Left lobe of liver (tissue), 2 donors: ENCODE results near the gene WIPF1. TPM values are rescaled to one million over a fixed set of nuclear protein-coding genes. Genes with fewer than 3 reads are reported as not detected.
A peak's percentile ranks its signal among the peaks of the same experiment; 100 is the strongest.
"Not testable (repeated sequence)": the region's sequence is repeated elsewhere in the genome, so short reads cannot be mapped to it uniquely, and the experiment has no call there.

Source experiments
- ATAC-seq: fragments of 200-7000 bp; cut with Tn5 transposase; one replicate; pipeline ENCODE4 v1.9.1; 2020; ENCODE audit warnings: mild to moderate bottlenecking, moderate library complexity
- DNase-seq: peaks from one replicate; pipeline ENCODE4 v3.0.0-alpha.2; 2020; ENCODE audit warnings: low spot score
- total RNA-seq: library from RNA; stranded (reverse); gene quantifications from one replicate; pipeline ENCODE4 v1.2.1, GENCODE V29; 2021
- donor health status: DM: no; HTN: no; CAD: no; lungs with moderate emphysema.
- donor health status: DM: no; HTN: yes; CAD: no.

Gene WIPF1
- total RNA-seq, 1 donor from 2014 or later, result 6.3 TPM

- no peak for ATAC-seq
- no peak for DNase-seq
These were observed 22.4 kb downstream of the WIPF1 start for GRCh38 chr2:174575124-174575776.

- DNase-seq (no peak), ATAC-seq (peak; percentile 84)
These were observed 22.9 kb downstream of the WIPF1 start for GRCh38 chr2:174574657-174575056.

DNA sequence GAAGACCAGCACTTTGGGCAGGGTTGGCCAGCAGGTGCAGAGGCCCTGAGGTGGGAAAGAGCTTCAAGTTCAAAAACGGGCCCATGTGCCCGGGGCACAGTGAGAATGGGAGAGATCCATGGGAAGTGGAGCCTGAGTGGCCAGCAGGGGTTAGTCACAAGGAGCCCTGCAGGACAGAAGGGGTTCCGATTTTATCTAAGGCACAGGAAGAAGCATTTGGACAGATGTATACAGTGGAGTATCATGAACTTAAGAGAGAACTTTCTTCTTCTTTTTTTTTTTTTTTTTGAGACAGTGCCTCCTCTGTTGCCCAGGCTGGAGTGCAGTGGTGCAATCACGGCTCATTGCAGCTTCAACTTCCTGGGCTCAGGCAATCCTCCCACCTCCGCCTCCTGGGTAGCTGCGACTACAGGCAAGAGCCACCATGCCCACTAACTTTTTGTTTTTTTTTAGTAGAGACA is 24.0 kb downstream of the WIPF1 start:
- no peak for DNase-seq
- ATAC-seq, result peak; percentile 66

- DNase-seq, result no peak
- ATAC-seq, result no peak
These were observed 25.0 kb downstream of the WIPF1 start for GRCh38 chr2:174572556-174572955.

GRCh38 chr2:174571669-174572323 is 25.8 kb downstream of the WIPF1 start:
- no peak for DNase-seq
- no peak for ATAC-seq

DNA sequence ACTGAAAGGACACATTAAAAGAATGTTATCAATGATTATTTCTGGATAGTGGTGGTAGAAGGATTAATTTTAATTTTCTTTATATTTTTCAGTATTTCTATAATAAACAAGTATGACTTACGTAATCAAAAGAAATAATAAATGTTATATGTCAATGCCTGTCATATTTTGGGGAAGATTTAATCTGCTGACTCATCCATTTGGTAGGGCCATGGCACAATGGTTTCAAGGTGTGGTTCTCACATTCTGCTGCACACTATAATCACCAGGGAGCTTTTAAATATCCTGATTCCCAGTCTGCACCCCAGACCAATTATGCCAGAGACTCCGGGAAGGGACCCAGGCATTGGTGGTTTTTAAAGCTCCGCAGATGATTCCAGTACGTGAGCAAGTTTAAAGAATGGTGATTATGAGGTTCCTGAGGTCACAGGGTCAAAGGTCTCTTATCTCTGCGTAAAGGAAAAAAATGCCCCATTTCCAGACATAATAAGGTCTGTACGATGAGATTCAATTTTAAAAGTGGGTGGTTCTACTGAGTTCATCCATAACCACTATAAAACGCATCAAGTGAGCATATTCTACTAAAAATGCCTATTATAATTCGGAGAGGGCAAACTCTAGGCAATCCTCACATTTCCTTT is 27.2 kb downstream of the WIPF1 start:
- DNase-seq (no peak), ATAC-seq (no peak)

GRCh38 chr2:174569678-174570077 is 27.9 kb downstream of the WIPF1 start:
- ATAC-seq, result no peak
- no peak for DNase-seq

DNA sequence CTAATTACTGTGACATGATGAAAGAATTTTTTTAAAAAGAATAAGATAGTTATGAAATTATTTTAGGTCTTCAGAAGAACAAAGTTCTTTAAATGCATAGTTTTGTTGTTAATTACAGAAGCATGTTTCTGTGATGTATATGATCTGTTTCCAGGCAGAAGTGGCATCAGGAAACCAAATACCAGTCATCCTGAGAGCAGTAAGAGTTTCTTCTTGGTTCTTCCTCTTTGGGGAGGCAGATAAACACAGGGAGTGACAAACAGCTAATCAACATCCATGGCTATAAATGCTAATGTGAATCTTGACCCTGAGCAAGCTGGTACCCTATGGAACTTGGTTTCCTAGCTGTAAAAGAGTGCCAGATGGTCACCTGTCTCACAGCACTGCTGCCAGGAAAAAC is 29.2 kb downstream of the WIPF1 start:
- ATAC-seq, result no peak
- DNase-seq, result no peak

DNA sequence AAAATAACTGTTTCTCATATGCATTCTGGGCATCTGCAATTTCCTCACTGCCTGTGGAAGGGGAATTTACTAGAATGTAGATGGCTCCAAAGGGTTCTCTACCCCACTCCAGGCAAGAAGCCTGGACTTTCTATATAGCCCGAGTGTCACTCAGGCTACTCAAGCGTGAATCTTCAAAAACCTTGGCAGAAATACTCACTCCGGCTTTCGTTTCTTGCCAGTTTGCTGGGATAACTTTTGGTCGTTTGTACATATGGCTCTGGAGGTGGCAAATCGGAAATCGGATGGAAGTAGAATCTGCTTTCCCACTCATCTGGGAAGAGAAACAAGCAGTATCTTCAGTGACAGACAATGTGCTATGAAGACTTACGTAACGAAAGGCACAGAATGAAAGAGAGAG is 30.7 kb downstream of the WIPF1 start:
- ATAC-seq, result no peak
- DNase-seq, result no peak

- DNase-seq, result no peak
- ATAC-seq, result no peak
These were observed 33.9 kb downstream of the WIPF1 start for GRCh38 chr2:174563530-174564282.

DNA sequence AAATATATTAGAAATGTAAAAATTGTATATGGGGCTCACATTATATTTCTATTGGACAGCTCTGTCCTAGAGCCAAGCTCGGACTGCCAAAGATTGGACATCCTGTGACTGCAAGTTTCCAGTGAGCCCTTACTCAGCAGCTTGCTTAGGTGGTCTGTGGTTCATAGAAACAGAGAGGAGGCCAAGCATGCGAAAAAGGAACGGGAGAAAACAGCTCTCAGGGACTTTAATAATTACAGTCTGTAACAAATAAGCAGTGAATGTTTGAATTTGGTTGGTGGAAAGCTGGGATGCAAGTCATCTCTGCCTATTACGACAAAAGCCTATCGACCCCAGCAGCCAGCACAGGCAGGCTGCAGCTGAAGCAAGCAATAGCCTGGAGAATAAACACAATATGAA is 35.6 kb downstream of the WIPF1 start:
- ATAC-seq (no peak), DNase-seq (no peak)

GRCh38 chr2:174561283-174561971 is 36.2 kb downstream of the WIPF1 start:
- DNase-seq (peak; percentile 92), ATAC-seq (peak; percentile 93)

- DNase-seq (no peak), ATAC-seq (no peak)
These were observed 36.9 kb downstream of the WIPF1 start for GRCh38 chr2:174560737-174561136.

DNA sequence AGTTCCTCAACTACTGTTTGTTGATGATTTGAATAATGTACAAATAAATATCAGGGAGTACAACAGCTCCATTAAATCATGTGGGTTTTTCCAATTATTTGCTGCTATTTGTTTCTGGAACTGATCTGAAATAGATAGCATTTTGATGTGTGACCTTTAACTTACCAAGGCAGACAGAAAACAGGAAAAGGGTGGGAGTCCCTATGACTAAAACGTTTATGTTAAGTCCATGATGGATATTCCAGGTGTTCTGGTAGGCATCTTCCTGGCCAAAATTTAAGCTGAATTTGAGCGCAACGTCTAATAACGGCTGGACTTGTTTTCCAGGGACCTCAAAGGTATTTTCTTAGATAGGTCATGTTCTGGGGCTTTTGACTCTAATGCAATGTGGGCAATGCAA is 41.6 kb downstream of the WIPF1 start:
- no peak for DNase-seq
- ATAC-seq, result no peak

DNA sequence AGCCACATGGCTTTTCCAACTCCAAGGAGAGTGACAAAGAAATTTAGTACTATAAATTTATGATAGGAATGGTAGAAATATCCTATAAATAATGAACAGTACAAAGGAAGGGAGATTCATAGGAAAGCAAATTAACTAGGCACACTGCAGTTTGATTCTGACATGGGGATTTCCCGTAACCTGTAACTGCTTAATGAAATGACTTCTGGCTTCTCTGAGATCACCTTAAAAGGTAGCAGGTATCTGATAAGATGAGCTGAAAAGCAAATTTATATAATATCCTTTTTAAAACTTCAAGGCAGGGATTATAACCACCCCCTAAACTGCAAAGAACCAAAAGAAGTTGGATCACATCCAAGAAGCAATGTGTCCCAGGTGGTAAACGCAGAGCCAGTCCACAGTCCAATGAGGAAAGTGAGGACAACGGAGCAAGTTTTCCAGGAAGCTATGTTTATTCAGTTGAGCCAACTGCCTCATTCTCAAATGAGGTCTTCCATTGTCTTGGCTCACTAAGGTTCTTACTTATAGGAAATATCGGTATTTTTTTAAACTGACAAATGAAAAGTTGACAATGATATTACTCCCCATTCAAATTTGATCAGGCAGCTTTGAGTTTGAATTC is 43.0 kb downstream of the WIPF1 start:
- DNase-seq, result no peak
- peak; percentile 68 for ATAC-seq

DNA sequence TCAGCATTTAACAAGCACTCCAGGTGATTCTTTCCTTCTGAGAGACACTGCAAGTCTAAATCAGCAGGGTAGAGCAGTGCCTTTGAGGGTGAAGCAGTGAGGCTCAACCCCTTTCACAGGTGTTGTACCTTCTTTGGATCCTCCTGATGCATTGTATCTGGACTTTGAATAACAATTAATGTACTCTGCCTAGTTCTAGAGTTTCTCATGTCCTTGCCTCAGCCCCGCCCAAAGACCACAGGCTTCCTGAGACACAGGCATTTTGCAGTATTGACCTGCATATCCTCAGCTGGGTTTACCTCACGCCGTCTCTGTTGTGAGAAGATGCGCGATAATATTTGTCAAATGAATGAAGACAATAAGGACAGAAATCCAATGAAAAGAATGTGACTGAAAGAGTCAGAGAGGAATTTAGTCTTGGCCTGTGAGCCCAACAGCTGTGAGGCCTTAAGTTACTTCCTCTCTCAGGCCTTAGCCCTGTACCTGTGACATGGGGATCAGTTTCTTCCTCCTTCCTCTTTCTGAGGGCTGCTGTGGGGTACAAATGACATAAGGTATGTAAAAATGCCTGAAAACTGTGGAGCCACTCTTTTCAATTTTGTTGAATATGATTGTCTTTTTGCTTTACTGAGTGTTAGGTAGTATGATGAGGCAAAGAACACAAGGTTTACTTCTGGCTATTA is 43.7 kb downstream of the WIPF1 start:
- ATAC-seq (no peak), DNase-seq (no peak)

GRCh38 chr2:174552880-174553279 is 44.7 kb downstream of the WIPF1 start:
- DNase-seq (no peak), ATAC-seq (no peak)

- DNase-seq (no peak), ATAC-seq (no peak)
These were observed 45.9 kb downstream of the WIPF1 start for GRCh38 chr2:174551697-174552096.

GRCh38 chr2:174548646-174549045 is 49.0 kb downstream of the WIPF1 start:
- DNase-seq, ATAC-seq: not testable (repeated sequence)

DNA sequence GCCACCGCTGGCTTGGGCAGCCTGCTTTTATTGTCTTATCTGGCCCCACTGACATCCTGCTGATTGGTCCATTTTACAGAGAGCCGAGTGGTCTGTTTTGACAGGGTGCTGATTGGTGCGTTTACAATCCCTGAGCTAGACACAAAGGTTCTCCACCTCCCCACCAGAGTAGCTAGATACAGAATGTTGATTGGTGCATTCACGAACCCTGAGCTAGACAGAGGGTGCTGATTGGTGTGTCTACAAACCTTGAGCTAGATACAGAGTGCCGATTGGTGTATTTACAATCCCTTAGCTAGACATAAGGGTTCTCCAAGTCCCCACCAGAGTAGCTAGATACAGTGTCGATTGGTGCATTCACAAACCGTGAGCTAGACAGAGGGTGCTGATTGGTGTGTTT is 49.6 kb downstream of the WIPF1 start:
- DNase-seq, ATAC-seq: not testable (repeated sequence)
